HG03196 (cell line): ENCODE data around the gene LRRC31.

Source experiments
- ATAC-seq: cut with Tn5 transposase; IDR thresholded peaks from one replicate; pipeline ENCODE4 v1.9.1; 2021; ENCODE audit not compliant: unreplicated experiment

The LRRC31 gene

GRCh38 chr3:169869484-169870220 is at the start of gene LRRC31:
TSS of gene LRRC31 (minus strand) at chr3:169869935. CDS start at chr3:169869807, 128 bp downstream.
- ATAC-seq, result no peak

- ATAC-seq, result no peak
These were observed 44.6 kb upstream of the LRRC31 start for GRCh38 chr3:169914321-169914720.

GRCh38 chr3:169913323-169913722 is 43.6 kb upstream of the LRRC31 start:
- no peak for ATAC-seq

- ATAC-seq, result no peak
These were observed 41.5 kb upstream of the LRRC31 start, which contains the start of gene SAMD7 for GRCh38 chr3:169911272-169911671. TSS of gene SAMD7 (plus strand) at chr3:169911572. CDS start at chr3:169919499, 7,927 bp downstream.

DNA sequence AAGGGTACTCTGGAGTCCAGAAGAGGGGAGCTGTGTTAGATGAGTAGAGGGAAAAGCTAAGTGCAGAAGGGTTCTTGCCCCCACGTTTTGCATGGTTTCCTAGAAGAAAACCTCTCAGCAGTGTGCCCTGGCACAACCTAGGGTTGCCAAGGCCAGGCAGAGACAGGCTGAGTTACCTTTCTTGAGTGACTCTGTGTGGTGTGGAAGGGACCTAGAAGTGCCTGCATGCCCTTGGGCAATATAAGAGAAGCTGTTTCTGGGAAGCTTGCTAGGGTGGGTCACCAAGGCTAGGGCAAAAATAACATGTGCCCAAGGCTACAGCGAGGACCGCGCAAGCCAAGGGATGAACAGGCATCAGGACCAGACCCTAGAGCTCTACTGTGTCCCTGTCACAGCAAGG is 38.2 kb upstream of the LRRC31 start:
- no peak for ATAC-seq

DNA sequence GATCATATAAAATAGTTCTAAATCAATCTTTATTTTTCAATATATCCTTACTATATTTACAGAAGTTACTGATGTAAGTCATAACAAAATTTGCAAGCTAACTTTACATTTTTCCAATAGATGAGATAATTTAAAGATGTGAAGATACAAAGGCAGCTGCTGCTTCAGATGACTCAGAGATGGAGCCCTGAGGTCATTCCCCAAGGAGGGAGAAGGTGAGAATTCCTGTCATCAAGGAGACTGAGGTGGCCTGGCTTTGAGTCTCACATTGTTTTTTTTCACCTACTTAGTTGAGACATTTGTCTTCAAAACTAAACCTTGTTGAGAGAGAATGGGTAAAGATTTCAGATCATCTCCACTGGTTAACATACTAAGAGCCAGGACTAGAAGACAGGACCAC is 37.7 kb upstream of the LRRC31 start:
- ATAC-seq, result no peak

DNA sequence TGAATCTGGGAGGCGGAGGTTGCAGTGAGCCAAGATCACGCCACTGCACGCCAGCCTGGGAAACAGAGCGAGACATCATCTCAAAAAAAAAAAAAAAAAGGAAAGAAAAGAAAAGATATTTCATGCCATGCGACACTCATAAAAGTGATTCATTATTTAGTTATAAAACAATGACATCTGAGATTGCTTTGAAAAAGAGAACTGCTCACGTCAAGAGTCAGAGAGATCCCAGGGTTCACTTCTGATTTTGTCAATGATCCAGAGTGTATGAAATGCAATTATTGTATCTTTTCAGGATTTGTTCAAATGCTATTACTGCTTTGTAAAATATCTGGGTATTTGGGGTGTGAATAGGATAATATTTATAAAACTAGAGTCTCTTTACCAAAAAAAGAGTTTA is 35.7 kb upstream of the LRRC31 start:
- no peak for ATAC-seq

GRCh38 chr3:169901453-169901852 is 31.7 kb upstream of the LRRC31 start:
- no peak for ATAC-seq

- no peak for ATAC-seq
These were observed 27.5 kb upstream of the LRRC31 start for GRCh38 chr3:169897284-169897683.

- no peak for ATAC-seq
These were observed 25.3 kb upstream of the LRRC31 start for GRCh38 chr3:169895072-169895471.

GRCh38 chr3:169894110-169894509 is 24.4 kb upstream of the LRRC31 start:
- no peak for ATAC-seq

DNA sequence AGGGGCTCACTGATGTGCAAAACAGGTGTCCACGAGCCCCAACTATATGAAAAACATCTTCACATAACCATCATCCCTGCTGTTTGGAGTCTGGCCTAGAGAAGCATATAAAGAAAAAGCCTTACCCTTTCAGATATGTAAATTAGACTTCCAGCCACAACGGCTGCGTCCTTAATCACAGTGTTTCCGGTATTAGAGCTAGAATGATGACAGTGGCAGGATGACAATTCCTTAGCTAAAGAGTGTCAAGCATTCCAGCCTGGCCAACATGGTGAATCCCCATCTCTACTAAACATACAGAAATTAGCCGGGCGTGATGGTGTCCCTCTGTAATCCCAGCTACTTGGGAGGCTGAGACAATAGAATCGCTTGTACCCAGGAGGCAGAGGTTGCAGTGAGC is 22.2 kb upstream of the LRRC31 start:
- no peak for ATAC-seq

DNA sequence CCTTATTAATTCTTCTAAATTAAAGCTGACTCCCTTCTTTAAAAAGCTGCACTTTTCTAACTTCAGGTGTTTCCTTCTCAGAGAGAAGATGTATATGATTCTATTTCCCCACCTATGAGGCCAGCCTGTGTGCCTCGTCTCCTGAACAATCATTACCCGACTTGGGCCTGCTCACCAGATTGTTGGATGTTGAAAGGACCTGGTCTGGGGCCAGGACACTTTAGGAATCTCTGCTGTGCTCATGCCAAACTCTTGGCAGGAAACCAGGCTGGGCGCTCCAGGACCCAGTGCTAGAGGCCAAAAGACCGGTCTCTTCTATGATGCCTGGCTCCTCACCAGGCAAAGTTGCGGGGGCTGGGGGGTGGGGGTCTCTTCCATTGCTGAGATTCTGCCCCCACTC is 16.9 kb upstream of the LRRC31 start:
- no peak for ATAC-seq

- no peak for ATAC-seq
These were observed 11.0 kb upstream of the LRRC31 start for GRCh38 chr3:169880576-169881250.

- ATAC-seq, result no peak
These were observed 10.3 kb upstream of the LRRC31 start for GRCh38 chr3:169879845-169880575.

- no peak for ATAC-seq
These were observed 9.3 kb upstream of the LRRC31 start for GRCh38 chr3:169879013-169879557.

DNA sequence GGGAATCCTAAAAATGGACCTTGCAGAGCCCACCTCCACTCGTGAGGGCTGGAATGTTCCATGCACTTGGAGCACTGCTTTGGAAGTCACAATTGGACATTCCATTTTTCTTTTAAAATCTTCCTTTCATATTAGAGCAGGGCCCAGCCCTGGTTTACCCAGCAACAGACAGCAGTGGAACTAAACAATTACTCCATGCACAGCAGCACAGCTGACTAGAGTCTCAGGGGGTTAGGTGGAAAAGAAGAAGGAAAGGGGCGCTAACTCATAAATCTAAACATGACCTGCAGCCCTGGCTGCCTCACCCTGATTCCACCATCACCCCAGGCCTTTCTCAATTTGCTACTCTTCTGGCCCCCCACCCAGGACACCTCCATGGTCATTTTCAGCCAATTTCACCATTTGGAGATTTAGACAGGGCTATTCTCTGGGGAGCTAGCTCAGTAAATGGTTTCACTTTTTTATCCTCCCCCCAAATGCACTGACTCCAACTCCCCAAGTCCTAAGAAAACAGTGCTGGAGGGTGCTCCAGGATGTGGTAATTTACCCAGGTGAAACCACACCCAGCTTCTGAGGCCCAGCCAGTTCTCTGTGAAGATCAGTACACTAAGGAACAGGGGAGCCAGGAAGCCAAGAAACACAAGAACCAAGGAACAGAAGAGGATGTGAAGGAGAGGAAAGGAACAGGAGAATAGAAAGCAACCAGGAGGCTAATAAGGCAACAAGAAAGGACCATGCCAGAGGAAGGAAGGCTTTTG is 1.6 kb upstream of the LRRC31 start:
- no peak for ATAC-seq

GRCh38 chr3:169868369-169868768 is 1.4 kb downstream of the LRRC31 start:
- no peak for ATAC-seq

GRCh38 chr3:169867584-169868210 is 2.0 kb downstream of the LRRC31 start:
- no peak for ATAC-seq

DNA sequence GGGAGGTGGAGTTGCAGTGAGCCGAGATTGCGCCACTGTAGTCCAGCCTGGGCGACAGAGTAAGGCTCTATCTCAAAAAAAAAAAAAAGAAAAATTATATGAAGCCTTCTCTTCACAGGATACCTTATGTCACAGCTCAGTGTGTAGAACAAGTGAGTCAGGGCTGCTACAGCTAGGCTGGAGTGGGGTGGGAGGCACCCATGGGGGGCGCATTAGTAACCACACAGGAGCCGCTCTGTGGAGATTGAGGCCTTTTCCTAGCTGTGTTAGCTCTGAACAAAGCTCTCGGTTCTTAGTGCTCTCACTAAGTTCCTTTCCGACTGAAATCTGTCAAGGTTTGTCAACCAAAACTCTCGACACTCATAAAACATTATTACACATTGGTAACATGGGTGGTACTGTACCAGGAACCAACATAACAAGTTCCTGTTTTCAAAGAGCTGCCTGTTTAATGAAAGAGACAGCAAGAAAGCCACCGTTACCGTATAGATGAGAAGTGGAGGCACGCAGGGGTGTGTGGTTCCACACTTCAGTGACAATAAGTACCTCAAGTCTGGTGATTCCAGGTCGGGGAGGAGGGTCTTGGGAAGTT is 4.5 kb downstream of the LRRC31 start:
- ATAC-seq, result no peak
